ENCODE data around the gene HDAC11. TPM values are rescaled to one million over a fixed set of nuclear protein-coding genes. Genes with fewer than 3 reads are reported as not detected.

Gene HDAC11
- total RNA-seq, 1 donor from 2014 or later, result 14.4 TPM

- H3K4me3 Mint-ChIP-seq (ENCODE audit: low read depth), result no peak overlapping the region
- peaks cover 3% of the 10 kb centered on the region for H3K9me3 Mint-ChIP-seq (ENCODE audit: low read depth)
- H3K36me3 Mint-ChIP-seq (ENCODE audit: insufficient read depth), result no peaks in the 10 kb centered on the region
- no peak overlapping the region for H3K27ac Mint-ChIP-seq
- no peak for TF ChIP-seq CTCF (IDR thresholded peaks at IDR 0.05; ENCODE audit: unreplicated experiment)
- DNase-seq (ENCODE audit: low spot score, unreplicated experiment), result no peak
- peaks cover 28% of the 10 kb centered on the region for H3K27me3 Mint-ChIP-seq
- no peaks in the 10 kb centered on the region for H3K4me1 Mint-ChIP-seq (ENCODE audit: low read depth)
Measured at GRCh38 chr3:13540297-13540995, 60.3 kb downstream of the HDAC11 start.

GRCh38 chr3:13541691-13542090, 61.6 kb downstream of the HDAC11 start:
- H3K27me3 Mint-ChIP-seq, result peaks cover 32% of the 10 kb centered on the region
- no peak for DNase-seq (ENCODE audit: low spot score, unreplicated experiment)
- H3K4me1 Mint-ChIP-seq (ENCODE audit: low read depth), result peaks cover under 1% of the 10 kb centered on the region
- peaks cover 3% of the 10 kb centered on the region for H3K9me3 Mint-ChIP-seq (ENCODE audit: low read depth)
- TF ChIP-seq CTCF (IDR thresholded peaks at IDR 0.05; ENCODE audit: unreplicated experiment), result no peak
- H3K4me3 Mint-ChIP-seq (ENCODE audit: low read depth), result no peak overlapping the region
- no peak overlapping the region for H3K27ac Mint-ChIP-seq
- no peaks in the 10 kb centered on the region for H3K36me3 Mint-ChIP-seq (ENCODE audit: insufficient read depth)

GRCh38 chr3:13542142-13542541, 62.0 kb downstream of the HDAC11 start:
- no peak for TF ChIP-seq CTCF (IDR thresholded peaks at IDR 0.05; ENCODE audit: unreplicated experiment)
- no peak for DNase-seq (ENCODE audit: low spot score, unreplicated experiment)
- Mint-ChIP-seq H3K4me3 (ENCODE audit: low read depth) (no peak overlapping the region), H3K36me3 (ENCODE audit: insufficient read depth) (no peaks in the 10 kb centered on the region), H3K27me3 (peaks cover 36% of the 10 kb centered on the region), H3K9me3 (ENCODE audit: low read depth) (peaks cover 3% of the 10 kb centered on the region), H3K4me1 (ENCODE audit: low read depth) (peaks cover 3% of the 10 kb centered on the region), H3K27ac (no peak overlapping the region)

GRCh38 chr3:13543253-13543652, 63.1 kb downstream of the HDAC11 start:
- H3K9me3 Mint-ChIP-seq (ENCODE audit: low read depth), result no peaks in the 10 kb centered on the region
- H3K36me3 Mint-ChIP-seq (ENCODE audit: insufficient read depth), result no peaks in the 10 kb centered on the region
- H3K27me3 Mint-ChIP-seq, result peaks cover 46% of the 10 kb centered on the region
- DNase-seq (ENCODE audit: low spot score, unreplicated experiment), result no peak
- no peak overlapping the region for H3K4me3 Mint-ChIP-seq (ENCODE audit: low read depth)
- H3K4me1 Mint-ChIP-seq (ENCODE audit: low read depth), result peaks cover 4% of the 10 kb centered on the region
- no peak overlapping the region for H3K27ac Mint-ChIP-seq
- no peak for TF ChIP-seq CTCF (IDR thresholded peaks at IDR 0.05; ENCODE audit: unreplicated experiment)

GRCh38 chr3:13544293-13544831, 64.3 kb downstream of the HDAC11 start:
- H3K9me3 Mint-ChIP-seq (ENCODE audit: low read depth), result no peaks in the 10 kb centered on the region
- no peak for TF ChIP-seq CTCF (IDR thresholded peaks at IDR 0.05; ENCODE audit: unreplicated experiment)
- H3K36me3 Mint-ChIP-seq (ENCODE audit: insufficient read depth), result no peaks in the 10 kb centered on the region
- peaks cover 46% of the 10 kb centered on the region for H3K27me3 Mint-ChIP-seq
- no peak overlapping the region for H3K27ac Mint-ChIP-seq
- no peak overlapping the region for H3K4me3 Mint-ChIP-seq (ENCODE audit: low read depth)
- DNase-seq (ENCODE audit: low spot score, unreplicated experiment), result no peak
- peaks cover 5% of the 10 kb centered on the region for H3K4me1 Mint-ChIP-seq (ENCODE audit: low read depth)
